Breast epithelium (tissue), 3 donors: ENCODE measurements around the gene PMEL.

ENCODE experiments used
- CTCF ChIP-seq, 3 donors: fragments of 450-650 bp; IDR thresholded peaks; one replicate each; pipeline ENCODE4 v1.5.1; 2016 to 2017; ENCODE audit warnings: antibody characterized with exemption in 3 of 3, mild to moderate bottlenecking in 3 of 3, moderate library complexity in 3 of 3
- POLR2A ChIP-seq: fragments of 450-650 bp; IDR thresholded peaks from one replicate; pipeline ENCODE4 v1.6.1; 2016; ENCODE audit warnings: antibody characterized with exemption, mild to moderate bottlenecking, moderate library complexity
- POLR2AphosphoS5 ChIP-seq, 3 donors: sonication (generic); formaldehyde crosslinking; IDR thresholded peaks; one replicate each; pipeline ENCODE4 v1.6.1; 2017; ENCODE audit warnings: antibody characterized with exemption in 3 of 3

GRCh38 chr12:55983232-55983842, 17.5 kb upstream of the PMEL start:
- TF ChIP-seq POLR2A, result no peak
- no peak for TF ChIP-seq CTCF (IDR thresholded peaks at IDR 0.05)
- no peak for TF ChIP-seq POLR2AphosphoS5 (IDR thresholded peaks at IDR 0.05)
